HTERT RPE-1 (cell line): ENCODE measurements around the gene HGF.
"Not testable (repeated sequence)": the region's sequence is repeated elsewhere in the genome, so short reads cannot be mapped to it uniquely, and the experiment has no call there.

Experiments
- in situ Hi-C: fragments of 300-500 bp; cut with MboI; formaldehyde crosslinking; loops from 4 replicates; pipeline ENCODE4 v1.14.3; 2020; ENCODE audit warnings: low sequenced_read_pairs

The HGF gene

GRCh38 chr7:81769891-81770727 is at the start of gene HGF:
Gene HGF (minus strand): TSS chr7:81770047. CDS start chr7:81769971, 76 bp downstream.
- in situ Hi-C loops = no loop called here

GRCh38 chr7:81816312-81816711 is 46.5 kb upstream of the HGF start:
- in situ Hi-C loops = no loop called here

GRCh38 chr7:81812866-81813476 is 43.1 kb upstream of the HGF start:
- in situ Hi-C loops = not testable (repeated sequence)

- in situ Hi-C loops = no loop called here
Measured at GRCh38 chr7:81811956-81812865, 42.4 kb upstream of the HGF start.

GRCh38 chr7:81810476-81811155 is 40.8 kb upstream of the HGF start:
- in situ Hi-C loops = no loop called here

GRCh38 chr7:81808310-81808709 is 38.5 kb upstream of the HGF start:
- in situ Hi-C loops = not testable (repeated sequence)

GRCh38 chr7:81803267-81803666 is 33.4 kb upstream of the HGF start:
- in situ Hi-C loops = no loop called here

GRCh38 chr7:81802251-81802650 is 32.4 kb upstream of the HGF start:
- in situ Hi-C loops = no loop called here

- in situ Hi-C loops = no loop called here
Measured at GRCh38 chr7:81801532-81801931, 31.7 kb upstream of the HGF start.

- in situ Hi-C loops = no loop called here
Measured at GRCh38 chr7:81791568-81792518, 22.0 kb upstream of the HGF start.

- in situ Hi-C loops = no loop called here
Measured at GRCh38 chr7:81790686-81791085, 20.8 kb upstream of the HGF start.

GRCh38 chr7:81790120-81790500 is 20.3 kb upstream of the HGF start:
- in situ Hi-C loops = no loop called here

GRCh38 chr7:81789406-81790119 is 19.7 kb upstream of the HGF start:
- in situ Hi-C loops = no loop called here

- in situ Hi-C loops = no loop called here
Measured at GRCh38 chr7:81788246-81788645, 18.4 kb upstream of the HGF start.

- in situ Hi-C loops = no loop called here
Measured at GRCh38 chr7:81783818-81784217, 14.0 kb upstream of the HGF start.

GRCh38 chr7:81780914-81781693 is 11.3 kb upstream of the HGF start:
- in situ Hi-C loops = no loop called here

GRCh38 chr7:81779706-81780105 is 9.9 kb upstream of the HGF start:
- in situ Hi-C loops = no loop called here

- in situ Hi-C loops = no loop called here
Measured at GRCh38 chr7:81777697-81778096, 7.8 kb upstream of the HGF start.
